ENCODE measurements around the gene AMN. TPM values are rescaled to one million over a fixed set of nuclear protein-coding genes. Genes with fewer than 3 reads are reported as not detected.

The AMN gene
- total RNA-seq, 1 experiment from 2014 or later: 70.7 TPM

- H3K4me1 Mint-ChIP-seq (ENCODE audit: low read depth, unreplicated experiment): no peaks in the 10 kb centered on the region
- no peak overlapping the region for H3K4me3 ChIP-seq (ENCODE audit: low read depth, low read length)
- no peak overlapping the region for H3K27ac Mint-ChIP-seq (ENCODE audit: unreplicated experiment)
- DNase-seq: no peak
- TF ChIP-seq CTCF (IDR thresholded peaks at IDR 0.05; ENCODE audit: insufficient read depth in 1 of 2, low read depth in 1 of 2, low read length in 1 of 2, severe bottlenecking in 1 of 2, unreplicated experiment in 1 of 2): no peak
- no peaks in the 10 kb centered on the region for H3K9me3 Mint-ChIP-seq (ENCODE audit: unreplicated experiment)
- POLR2A ChIA-PET: no interaction called here
- BruUV-seq (replicated peaks): no TSS peak
- H3K36me3 Mint-ChIP-seq (ENCODE audit: insufficient read depth, unreplicated experiment): peaks cover 6% of the 10 kb centered on the region
- peaks cover 8% of the 10 kb centered on the region for H3K4me1 ChIP-seq
- H3K4me3 Mint-ChIP-seq (ENCODE audit: unreplicated experiment): no peak overlapping the region
- H3K27me3 Mint-ChIP-seq (ENCODE audit: insufficient read depth, unreplicated experiment): no peaks in the 10 kb centered on the region
- intact Hi-C loops (cut with micrococcal nuclease; ENCODE audit: unreplicated experiment): no loop called here
- no peaks in the 10 kb centered on the region; the same call in 1 of the 2 replicates for H3K36me3 ChIP-seq (ENCODE audit: control insufficient read depth, insufficient read depth, low read length)
- no peaks in the 10 kb centered on the region for H3K27me3 ChIP-seq (replicated peaks; ENCODE audit: control insufficient read depth, insufficient read depth, low read length)
- no peaks in the 10 kb centered on the region for H3K9me3 ChIP-seq
- CTCF ChIA-PET: no interaction called here
Observed at GRCh38 chr14:102883554-102883953, 38.9 kb upstream of the AMN start.

GRCh38 chr14:102885737-102886447 is 36.6 kb upstream of the AMN start:
- DNase-seq: no peak
- no peak for TF ChIP-seq CTCF (IDR thresholded peaks at IDR 0.05; ENCODE audit: insufficient read depth in 1 of 2, low read depth in 1 of 2, low read length in 1 of 2, severe bottlenecking in 1 of 2, unreplicated experiment in 1 of 2)
- H3K9me3 ChIP-seq: no peaks in the 10 kb centered on the region
- no peaks in the 10 kb centered on the region for H3K4me1 Mint-ChIP-seq (ENCODE audit: low read depth, unreplicated experiment)
- ChIA-PET CTCF (interaction anchor here (1.0 kb wide), 1 partner anchor 12 kb away, joined by 3 read pairs; no protein-coding TSS in a partner anchor), POLR2A (interaction anchor here (0.7 kb wide), 1 partner anchor 42 kb away, joined by 3 read pairs; no protein-coding TSS in a partner anchor)
- H3K27ac Mint-ChIP-seq (ENCODE audit: unreplicated experiment): no peak overlapping the region
- H3K9me3 Mint-ChIP-seq (ENCODE audit: unreplicated experiment): no peaks in the 10 kb centered on the region
- H3K27me3 ChIP-seq (replicated peaks; ENCODE audit: control insufficient read depth, insufficient read depth, low read length): no peaks in the 10 kb centered on the region
- no peaks in the 10 kb centered on the region for H3K27me3 Mint-ChIP-seq (ENCODE audit: insufficient read depth, unreplicated experiment)
- no peaks in the 10 kb centered on the region; the same call in 1 of the 2 replicates for H3K36me3 ChIP-seq (ENCODE audit: control insufficient read depth, insufficient read depth, low read length)
- no peak overlapping the region for H3K4me3 Mint-ChIP-seq (ENCODE audit: unreplicated experiment)
- no peak overlapping the region for H3K4me3 ChIP-seq (ENCODE audit: low read depth, low read length)
- no TSS peak for BruUV-seq (replicated peaks)
- H3K4me1 ChIP-seq: no peaks in the 10 kb centered on the region; the same call in 1 of the 2 replicates
- intact Hi-C loops (cut with micrococcal nuclease; ENCODE audit: unreplicated experiment): no loop called here
- peaks cover 11% of the 10 kb centered on the region for H3K36me3 Mint-ChIP-seq (ENCODE audit: insufficient read depth, unreplicated experiment)

GRCh38 chr14:102888748-102889147 is 33.7 kb upstream of the AMN start:
- intact Hi-C loops (cut with micrococcal nuclease; ENCODE audit: unreplicated experiment): no loop called here

More at GRCh38 chr14:102888748-102889147, 33.7 kb upstream of the AMN start:
- Mint-ChIP-seq H3K4me3 (ENCODE audit: unreplicated experiment) (no peak overlapping the region), H3K4me1 (ENCODE audit: low read depth, unreplicated experiment) (no peaks in the 10 kb centered on the region), H3K27ac (ENCODE audit: unreplicated experiment) (no peak overlapping the region), H3K36me3 (ENCODE audit: insufficient read depth, unreplicated experiment) (peaks cover 5% of the 10 kb centered on the region), H3K27me3 (ENCODE audit: insufficient read depth, unreplicated experiment) (no peaks in the 10 kb centered on the region), H3K9me3 (ENCODE audit: unreplicated experiment) (no peaks in the 10 kb centered on the region)
- DNase-seq: no peak
- Histone ChIP-seq H3K9me3 (no peaks in the 10 kb centered on the region), H3K4me3 (ENCODE audit: low read depth, low read length) (no peak overlapping the region), H3K27me3 (replicated peaks; ENCODE audit: control insufficient read depth, insufficient read depth, low read length) (no peaks in the 10 kb centered on the region), H3K36me3 (ENCODE audit: control insufficient read depth, insufficient read depth, low read length) (no peaks in the 10 kb centered on the region; the same call in 1 of the 2 replicates), H3K4me1 (no peaks in the 10 kb centered on the region; the same call in 1 of the 2 replicates)
- CTCF ChIA-PET: no interaction called here
- no TSS peak for BruUV-seq (replicated peaks)
- TF ChIP-seq CTCF (IDR thresholded peaks at IDR 0.05; ENCODE audit: insufficient read depth in 1 of 2, low read depth in 1 of 2, low read length in 1 of 2, severe bottlenecking in 1 of 2, unreplicated experiment in 1 of 2): no peak
- POLR2A ChIA-PET: no interaction called here
